HepG2 (cell line): ENCODE measurements around the gene FAHD1. TPM values are rescaled to one million over a fixed set of nuclear protein-coding genes. Genes with fewer than 3 reads are reported as not detected.

Source experiments
- ATF1 ChIP-seq: IDR thresholded peaks from 2 replicates; pipeline ENCODE4 v1.6.1; 2016; ENCODE audit warnings: mild to moderate bottlenecking, control low read depth
- CREB1 ChIP-seq, 2 experiments: fragments of 450-650 bp in 1 of 2; IDR thresholded peaks; 2 replicates each; pipeline ENCODE4 v1.6.1; 2016 to 2017; ENCODE audit warnings: control low read depth in 1 of 2, mild to moderate bottlenecking in 1 of 2, missing compliant biosample characterization in 1 of 2, missing genetic modification characterization in 1 of 2
- EED ChIP-seq: sonication (generic); formaldehyde crosslinking; IDR thresholded peaks from 2 replicates; pipeline ENCODE4 v1.5.0; 2020; ENCODE audit warnings: mild to moderate bottlenecking, missing genetic modification reagents
- GZF1 ChIP-seq: sonication (generic); formaldehyde crosslinking; IDR thresholded peaks from 2 replicates; pipeline ENCODE4 v1.5.1; 2020; ENCODE audit warnings: mild to moderate bottlenecking, missing genetic modification reagents
- SKI ChIP-seq: fragments of 450-650 bp; IDR thresholded peaks from one replicate; pipeline ENCODE4 v1.6.1; 2018; ENCODE audit warnings: mild to moderate bottlenecking; ENCODE audit not compliant: partially characterized antibody
- SSRP1 ChIP-seq: IDR thresholded peaks from 2 replicates; pipeline ENCODE4 v1.6.1; 2016; ENCODE audit warnings: control low read depth
- ZBTB10 ChIP-seq: sonication (generic); formaldehyde crosslinking; IDR thresholded peaks from 2 replicates; pipeline ENCODE4 v1.4.0; 2020; ENCODE audit warnings: missing genetic modification reagents, borderline replicate concordance
- ZNF512 ChIP-seq: sonication (generic); formaldehyde crosslinking; IDR thresholded peaks from 2 replicates; pipeline ENCODE4 v1.4.0; 2020; ENCODE audit warnings: mild to moderate bottlenecking, missing genetic modification reagents
- ZNF672 ChIP-seq: sonication (generic); formaldehyde crosslinking; IDR thresholded peaks from 2 replicates; pipeline ENCODE4 v1.8.1; 2022; ENCODE audit warnings: missing genetic modification reagents
- ZNF883 ChIP-seq: sonication (generic); formaldehyde crosslinking; IDR thresholded peaks from 2 replicates; pipeline ENCODE4 v1.5.1; 2020; ENCODE audit warnings: mild to moderate bottlenecking, missing genetic modification reagents; ENCODE audit errors: not compliant biosample characterization
- polyA plus RNA-seq, 8 experiments: library from polyadenylated mRNA; depleted of rRNA in 3 of 8; stranded (reverse) in 7 of 8; unstranded in 1 of 8; fragments of >200 nt; fragmentation: Illumina TruSeq in 4 of 8; extraction: Trizol in 4 of 8; gene quantifications; 2 replicates each; pipeline versions ENCODE4 v1.2.1 to v1.2.3, GENCODE V29; 2011 to 2016; ENCODE audit warnings: low read depth in 4 of 8, missing spikeins in 1 of 8, mixed read lengths in 1 of 8; ENCODE audit not compliant: insufficient read depth in 1 of 8
- total RNA-seq, 5 experiments: library from RNA; depleted of rRNA; stranded (reverse); fragments of >200 nt; fragmentation: Illumina TruSeq; extraction: Trizol; gene quantifications; 2 replicates each; pipeline ENCODE4 v1.2.3, GENCODE V29; 2016; ENCODE audit warnings: low read depth in 1 of 5
- TF ChIP-seq, protein P1 (sequence below): sonication (generic); formaldehyde crosslinking; IDR thresholded peaks from one replicate; pipeline ENCODE4 v1.5.1; 2020; ENCODE audit warnings: mild to moderate bottlenecking, missing genetic modification reagents; ENCODE audit errors: not compliant biosample characterization
- TF ChIP-seq, protein P2 (sequence below), 2 experiments: sonication (generic) in 1 of 2; formaldehyde crosslinking in 1 of 2; IDR thresholded peaks; 2 replicates each; pipeline versions ENCODE4 v1.4.0 to v1.6.1; 2018 to 2020; ENCODE audit warnings: missing genetic modification reagents in 2 of 2, borderline replicate concordance in 1 of 2, low read depth in 1 of 2, mild to moderate bottlenecking in 1 of 2, missing biosample characterization in 1 of 2

Gene FAHD1
- total and polyA plus RNA-seq, 2 of the 13 experiments (the other 11 are each of a cell fraction or from before 2014, with no cell fraction given): 39.0 to 45.3 TPM

DNA sequence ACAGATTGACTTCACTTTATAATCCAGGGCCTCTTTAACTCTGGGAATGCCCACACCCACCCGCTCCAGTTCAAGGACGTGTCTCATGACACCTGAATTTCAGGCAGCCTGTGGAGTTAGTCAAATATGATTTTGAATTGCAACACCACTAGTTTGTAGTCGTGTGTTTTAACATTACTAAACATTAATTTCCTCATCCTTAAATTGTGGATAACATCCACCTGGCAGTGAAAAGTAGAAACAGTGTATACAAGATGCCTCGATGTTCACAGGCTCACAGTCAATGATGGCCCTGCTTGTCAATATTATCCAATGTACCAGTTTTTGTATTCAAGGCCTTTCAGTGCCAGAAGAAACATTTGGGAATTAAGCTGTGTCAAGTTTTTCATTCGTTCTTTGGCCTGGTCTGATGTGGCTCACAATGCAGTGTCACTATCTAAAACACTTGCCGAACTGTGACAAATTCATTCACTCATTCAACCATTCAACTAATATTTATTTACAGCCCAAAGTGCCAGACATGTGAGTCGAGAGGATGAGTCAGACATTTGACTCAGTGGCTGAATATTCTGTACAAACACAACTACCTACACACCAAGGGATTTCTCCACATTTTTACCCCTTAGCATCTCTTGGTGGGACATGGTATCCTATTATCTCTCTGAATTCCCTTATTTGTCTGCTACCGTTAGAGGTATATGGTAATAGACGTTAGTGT, 43.5 kb downstream of the FAHD1 start (continued):
- TF ChIP-seq, protein P1, sequence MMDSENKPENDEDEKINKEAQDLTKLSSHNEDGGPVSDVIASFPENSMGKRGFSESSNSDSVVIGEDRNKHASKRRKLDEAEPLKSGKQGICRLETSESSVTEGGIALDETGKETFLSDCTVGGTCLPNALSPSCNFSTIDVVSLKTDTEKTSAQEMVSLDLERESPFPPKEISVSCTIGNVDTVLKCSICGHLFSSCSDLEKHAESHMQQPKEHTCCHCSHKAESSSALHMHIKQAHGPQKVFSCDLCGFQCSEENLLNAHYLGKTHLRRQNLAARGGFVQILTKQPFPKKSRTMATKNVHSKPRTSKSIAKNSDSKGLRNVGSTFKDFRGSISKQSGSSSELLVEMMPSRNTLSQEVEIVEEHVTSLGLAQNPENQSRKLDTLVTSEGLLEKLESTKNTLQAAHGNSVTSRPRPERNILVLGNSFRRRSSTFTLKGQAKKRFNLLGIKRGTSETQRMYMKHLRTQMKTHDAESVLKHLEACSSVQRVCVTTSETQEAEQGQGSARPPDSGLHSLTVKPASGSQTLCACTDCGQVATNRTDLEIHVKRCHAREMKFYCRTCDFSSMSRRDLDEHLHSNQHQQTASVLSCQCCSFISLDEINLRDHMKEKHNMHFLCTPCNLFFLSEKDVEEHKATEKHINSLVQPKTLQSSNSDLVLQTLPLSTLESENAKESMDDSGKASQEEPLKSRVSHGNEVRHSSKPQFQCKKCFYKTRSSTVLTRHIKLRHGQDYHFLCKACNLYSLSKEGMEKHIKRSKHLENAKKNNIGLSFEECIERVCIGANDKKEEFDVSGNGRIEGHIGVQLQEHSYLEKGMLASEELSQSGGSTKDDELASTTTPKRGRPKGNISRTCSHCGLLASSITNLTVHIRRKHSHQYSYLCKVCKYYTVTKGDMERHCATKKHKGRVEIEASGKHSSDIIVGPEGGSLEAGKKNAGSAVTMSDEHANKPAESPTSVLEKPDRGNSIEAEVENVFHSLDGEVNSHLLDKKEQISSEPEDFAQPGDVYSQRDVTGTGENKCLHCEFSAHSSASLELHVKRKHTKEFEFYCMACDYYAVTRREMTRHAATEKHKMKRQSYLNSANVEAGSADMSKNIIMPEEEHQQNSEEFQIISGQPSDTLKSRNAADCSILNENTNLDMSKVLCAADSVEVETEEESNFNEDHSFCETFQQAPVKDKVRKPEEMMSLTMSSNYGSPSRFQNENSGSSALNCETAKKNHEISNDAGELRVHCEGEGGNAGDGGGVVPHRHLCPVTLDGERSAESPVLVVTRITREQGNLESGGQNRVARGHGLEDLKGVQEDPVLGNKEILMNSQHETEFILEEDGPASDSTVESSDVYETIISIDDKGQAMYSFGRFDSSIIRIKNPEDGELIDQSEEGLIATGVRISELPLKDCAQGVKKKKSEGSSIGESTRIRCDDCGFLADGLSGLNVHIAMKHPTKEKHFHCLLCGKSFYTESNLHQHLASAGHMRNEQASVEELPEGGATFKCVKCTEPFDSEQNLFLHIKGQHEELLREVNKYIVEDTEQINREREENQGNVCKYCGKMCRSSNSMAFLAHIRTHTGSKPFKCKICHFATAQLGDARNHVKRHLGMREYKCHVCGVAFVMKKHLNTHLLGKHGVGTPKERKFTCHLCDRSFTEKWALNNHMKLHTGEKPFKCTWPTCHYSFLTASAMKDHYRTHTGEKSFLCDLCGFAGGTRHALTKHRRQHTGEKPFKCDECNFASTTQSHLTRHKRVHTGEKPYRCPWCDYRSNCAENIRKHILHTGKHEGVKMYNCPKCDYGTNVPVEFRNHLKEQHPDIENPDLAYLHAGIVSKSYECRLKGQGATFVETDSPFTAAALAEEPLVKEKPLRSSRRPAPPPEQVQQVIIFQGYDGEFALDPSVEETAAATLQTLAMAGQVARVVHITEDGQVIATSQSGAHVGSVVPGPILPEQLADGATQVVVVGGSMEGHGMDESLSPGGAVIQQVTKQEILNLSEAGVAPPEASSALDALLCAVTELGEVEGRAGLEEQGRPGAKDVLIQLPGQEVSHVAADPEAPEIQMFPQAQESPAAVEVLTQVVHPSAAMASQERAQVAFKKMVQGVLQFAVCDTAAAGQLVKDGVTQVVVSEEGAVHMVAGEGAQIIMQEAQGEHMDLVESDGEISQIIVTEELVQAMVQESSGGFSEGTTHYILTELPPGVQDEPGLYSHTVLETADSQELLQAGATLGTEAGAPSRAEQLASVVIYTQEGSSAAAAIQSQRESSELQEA (CRISPR knock-in tag): no peak
- TF ChIP-seq SKI (peak; percentile 32), ZNF672 (CRISPR knock-in tag) (no peak), ZNF512 (no peak), EED (CRISPR knock-in tag) (no peak), CREB1 (IDR thresholded peaks at IDR 0.05) (peak; percentile 45; the same call in 1 of the 2 replicates), CREB1 (CRISPR knock-in tag; IDR thresholded peaks at IDR 0.05) (no peak), GZF1 (no peak), ATF1 (CRISPR knock-in tag) (no peak), ZNF883 (CRISPR knock-in tag) (no peak), ZBTB10 (CRISPR knock-in tag) (no peak), SSRP1 (CRISPR knock-in tag) (peak; percentile 72; the same call in 1 of the 2 replicates)
- TF ChIP-seq, protein P2, sequence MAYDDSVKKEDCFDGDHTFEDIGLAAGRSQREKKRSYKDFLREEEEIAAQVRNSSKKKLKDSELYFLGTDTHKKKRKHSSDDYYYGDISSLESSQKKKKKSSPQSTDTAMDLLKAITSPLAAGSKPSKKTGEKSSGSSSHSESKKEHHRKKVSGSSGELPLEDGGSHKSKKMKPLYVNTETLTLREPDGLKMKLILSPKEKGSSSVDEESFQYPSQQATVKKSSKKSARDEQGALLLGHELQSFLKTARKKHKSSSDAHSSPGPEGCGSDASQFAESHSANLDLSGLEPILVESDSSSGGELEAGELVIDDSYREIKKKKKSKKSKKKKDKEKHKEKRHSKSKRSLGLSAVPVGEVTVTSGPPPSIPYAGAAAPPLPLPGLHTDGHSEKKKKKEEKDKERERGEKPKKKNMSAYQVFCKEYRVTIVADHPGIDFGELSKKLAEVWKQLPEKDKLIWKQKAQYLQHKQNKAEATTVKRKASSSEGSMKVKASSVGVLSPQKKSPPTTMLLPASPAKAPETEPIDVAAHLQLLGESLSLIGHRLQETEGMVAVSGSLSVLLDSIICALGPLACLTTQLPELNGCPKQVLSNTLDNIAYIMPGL (CRISPR knock-in tag; IDR thresholded peaks at IDR 0.05; ENCODE audit: borderline replicate concordance in 1 of 2, low read depth in 1 of 2): no peak
